HG02852 (cell line): Measurements from ENCODE around the gene ARHGAP8.
"Not testable (repeated sequence)": the region's sequence is repeated elsewhere in the genome, so short reads cannot be mapped to it uniquely, and the experiment has no call there.

Experiments used
- ATAC-seq: cut with Tn5 transposase; IDR thresholded peaks from one replicate; pipeline ENCODE4 v1.9.1; 2021; ENCODE audit warnings: mild to moderate bottlenecking, moderate library complexity; ENCODE audit not compliant: unreplicated experiment

Gene ARHGAP8

GRCh38 chr22:44901301-44901700, 148.9 kb downstream of the ARHGAP8 start:
- ATAC-seq = no peak

- ATAC-seq = not testable (repeated sequence)
Measured at GRCh38 chr22:44903164-44903563, 150.8 kb downstream of the ARHGAP8 start.

GRCh38 chr22:44904492-44905152, 152.2 kb downstream of the ARHGAP8 start:
- ATAC-seq = not testable (repeated sequence)

GRCh38 chr22:44906248-44906936, 154.0 kb downstream of the ARHGAP8 start:
- no peak for ATAC-seq

GRCh38 chr22:44906999-44907644, 154.7 kb downstream of the ARHGAP8 start:
- no peak for ATAC-seq

- ATAC-seq = no peak
Measured at GRCh38 chr22:44907765-44908737, 155.7 kb downstream of the ARHGAP8 start.

- ATAC-seq = no peak
Measured at GRCh38 chr22:44909241-44909640, 156.9 kb downstream of the ARHGAP8 start.
